Hepatocyte (in vitro differentiated cells): ENCODE data around the gene CLSTN3.
A peak's percentile ranks its signal among the peaks of the same experiment; 100 is the strongest.

ENCODE experiments used
- CTCF ChIP-seq: fragments of 200-600 bp; sonication (generic); IDR thresholded peaks from 2 replicates; pipeline ENCODE4 v1.5.1; 2016; ENCODE audit warnings: antibody characterized with exemption, mild to moderate bottlenecking; ENCODE audit not compliant: poor library complexity
- EZH2 ChIP-seq: fragments of 200-600 bp; sonication (generic); IDR thresholded peaks from 2 replicates; pipeline ENCODE4 v1.6.1; 2016; ENCODE audit warnings: antibody characterized with exemption, mild to moderate bottlenecking, borderline replicate concordance
- EZH2phosphoT487 ChIP-seq: fragments of 200-600 bp; sonication (generic); IDR thresholded peaks from one replicate; pipeline ENCODE4 v1.6.1; 2018; ENCODE audit warnings: antibody characterized with exemption, mild to moderate bottlenecking, low read depth, moderate library complexity; ENCODE audit not compliant: unreplicated experiment, severe bottlenecking

- TF ChIP-seq EZH2phosphoT487 (no peak), CTCF (peak; percentile 55), EZH2 (no peak)
Observed at GRCh38 chr12:7162691-7163114, 32.5 kb downstream of the CLSTN3 start.
